GM19372 (cell line): ENCODE data around the gene USP17L20.
"Not testable (repeated sequence)": the region's sequence is repeated elsewhere in the genome, so short reads cannot be mapped to it uniquely, and the experiment has no call there.

ENCODE experiments used
- ATAC-seq: cut with Tn5 transposase; IDR thresholded peaks from one replicate; pipeline ENCODE4 v1.9.1; 2021; ENCODE audit warnings: mild to moderate bottlenecking, low read depth, moderate library complexity; ENCODE audit not compliant: unreplicated experiment

USP17L20 gene

GRCh38 chr4:9257824-9258223 lies at the start of gene USP17L20:
Gene USP17L20 (plus strand): TSS chr4:9258124. CDS start chr4:9258124, 0 bp downstream.
- ATAC-seq = not testable (repeated sequence)

GRCh38 chr4:9210357-9210756 lies 47.6 kb upstream of the USP17L20 start, which contains the start of gene USP17L10:
Gene USP17L10 (plus strand): TSS chr4:9210657. CDS start chr4:9210657, 0 bp downstream.
- ATAC-seq = not testable (repeated sequence)

GRCh38 chr4:9214701-9215100 lies 43.2 kb upstream of the USP17L20 start:
- not testable (repeated sequence) for ATAC-seq

GRCh38 chr4:9215105-9215504 lies 42.8 kb upstream of the USP17L20 start, which contains the start of gene USP17L11:
Gene USP17L11 (plus strand): TSS chr4:9215405. CDS start chr4:9215405, 0 bp downstream.
- not testable (repeated sequence) for ATAC-seq

GRCh38 chr4:9219852-9220251 lies 38.1 kb upstream of the USP17L20 start, which contains the start of gene USP17L12:
Gene USP17L12 (plus strand): TSS chr4:9220152. CDS start chr4:9220152, 0 bp downstream.
- not testable (repeated sequence) for ATAC-seq

GRCh38 chr4:9224596-9224995 lies 33.3 kb upstream of the USP17L20 start, which contains the start of gene USP17L13:
Gene USP17L13 (plus strand): TSS chr4:9224896. CDS start chr4:9224896, 0 bp downstream.
- not testable (repeated sequence) for ATAC-seq

GRCh38 chr4:9230249-9230648 lies 27.7 kb upstream of the USP17L20 start:
- not testable (repeated sequence) for ATAC-seq

GRCh38 chr4:9234085-9234484 lies 23.8 kb upstream of the USP17L20 start, which contains the start of gene USP17L15:
Gene USP17L15 (plus strand): TSS chr4:9234385. CDS start chr4:9234385, 0 bp downstream.
- not testable (repeated sequence) for ATAC-seq

- ATAC-seq = not testable (repeated sequence)
These were observed 19.5 kb upstream of the USP17L20 start for GRCh38 chr4:9238461-9238860.

- not testable (repeated sequence) for ATAC-seq
These were observed 14.3 kb upstream of the USP17L20 start, which contains the start of gene USP17L17 for GRCh38 chr4:9243579-9243978. Gene USP17L17 (plus strand): TSS chr4:9243879. CDS start chr4:9243879, 0 bp downstream.

- ATAC-seq = not testable (repeated sequence)
These were observed 9.8 kb upstream of the USP17L20 start, which contains the start of gene USP17L18 for GRCh38 chr4:9247953-9248680. Gene USP17L18 (plus strand): TSS chr4:9248630. CDS start chr4:9248630, 0 bp downstream.

- ATAC-seq = not testable (repeated sequence)
These were observed 4.8 kb upstream of the USP17L20 start, which contains the start of gene USP17L19 for GRCh38 chr4:9253078-9253477. Gene USP17L19 (plus strand): TSS chr4:9253378. CDS start chr4:9253378, 0 bp downstream.

GRCh38 chr4:9262572-9262971 lies 4.6 kb downstream of the USP17L20 start, which contains the start of gene USP17L21:
Gene USP17L21 (plus strand): TSS chr4:9262872. CDS start chr4:9262872, 0 bp downstream.
- not testable (repeated sequence) for ATAC-seq

GRCh38 chr4:9267319-9267718 lies 9.4 kb downstream of the USP17L20 start, which contains the start of gene USP17L22:
Gene USP17L22 (plus strand): TSS chr4:9267619. CDS start chr4:9267619, 0 bp downstream.
- not testable (repeated sequence) for ATAC-seq

- not testable (repeated sequence) for ATAC-seq
These were observed 13.8 kb downstream of the USP17L20 start for GRCh38 chr4:9271719-9272118.
